Activated naive CD8-positive, alpha-beta T cell treated with anti-CD3 and anti-CD28 coated beads, Interleukin-2, amount 10 ng/mL, durations not matched to agents 7 days and 5 days (primary cell): ENCODE data around the gene TKTL1. TPM values are rescaled to one million over a fixed set of nuclear protein-coding genes. Genes with fewer than 3 reads are reported as not detected.
"Not testable (repeated sequence)": the region's sequence is repeated elsewhere in the genome, so short reads cannot be mapped to it uniquely, and the experiment has no call there.

ENCODE experiments used
- ATAC-seq: fragments of 150-1000 bp; cut with Tn5 transposase; one replicate; pipeline ENCODE4 v1.10.0; 2021; ENCODE audit warnings: low read depth, moderate library complexity
- POLR2A ChIA-PET: fragments of 350-600 bp; sonication (Branson Sonifier 250); formaldehyde crosslinking; loops from one replicate; lab custom pipeline; 2021; ENCODE audit warnings: antibody characterized with exemption; lab: Charles Lee
- DNase-seq: peaks from one replicate; pipeline ENCODE4 v3.0.0; 2021
- H3K27ac Mint-ChIP-seq: one replicate; pipeline ENCODE4 v1.8.0; 2022; ENCODE audit warnings: mild to moderate bottlenecking, mixed read lengths
- H3K27me3 Mint-ChIP-seq: one replicate; pipeline ENCODE4 v1.8.0; 2022; ENCODE audit warnings: mild to moderate bottlenecking, moderate library complexity, mixed read lengths
- H3K36me3 Mint-ChIP-seq: one replicate; pipeline ENCODE4 v1.8.0; 2021; ENCODE audit warnings: mild to moderate bottlenecking, mixed read lengths
- H3K4me1 Mint-ChIP-seq: one replicate; pipeline ENCODE4 v1.8.0; 2021; ENCODE audit warnings: mixed read lengths
- H3K4me3 Mint-ChIP-seq: one replicate; pipeline ENCODE4 v1.8.0; 2022; ENCODE audit warnings: mild to moderate bottlenecking, moderate library complexity, mixed read lengths
- H3K9me3 Mint-ChIP-seq: one replicate; pipeline ENCODE4 v1.8.0; 2021; ENCODE audit warnings: mixed read lengths
- total RNA-seq, 2 experiments: library from RNA; stranded (reverse); gene quantifications; one replicate each; pipeline ENCODE4 v1.2.3, GENCODE V29; 2021

TKTL1 gene
- total RNA-seq: 1 to 10 TPM in 1 of 2 experiments, under 1 TPM in 1; 0.31 to 1.2 TPM

- POLR2A ChIA-PET: no interaction called here
- H3K9me3 Mint-ChIP-seq: no peaks in the 10 kb centered on the region
- H3K27ac Mint-ChIP-seq: no peak within 1 kb of the TSS
- DNase-seq (no peak), ATAC-seq (no peak)
- H3K4me1 Mint-ChIP-seq: no peaks in the 10 kb centered on the region
- peaks cover 1% of the 10 kb centered on the region for H3K27me3 Mint-ChIP-seq
- H3K36me3 Mint-ChIP-seq: no peaks in the 10 kb centered on the region
- no peak within 1 kb of the TSS for H3K4me3 Mint-ChIP-seq
These were observed at the start of gene TKTL1 for GRCh38 chrX:154295664-154296310. Gene TKTL1, plus strand, starts transcription at chrX:154295795. Its CDS starts 65 bp downstream, at chrX:154295860.

- H3K4me3 Mint-ChIP-seq, H3K27me3 Mint-ChIP-seq, H3K4me1 Mint-ChIP-seq, H3K36me3 Mint-ChIP-seq, POLR2A ChIA-PET, H3K27ac Mint-ChIP-seq, DNase-seq, H3K9me3 Mint-ChIP-seq: not testable (repeated sequence)
- ATAC-seq: peak; percentile 99
These were observed 48.1 kb upstream of the TKTL1 start for GRCh38 chrX:154247377-154248045.

GRCh38 chrX:154248076-154248475 is 47.5 kb upstream of the TKTL1 start:
- ATAC-seq, H3K36me3 Mint-ChIP-seq, H3K27me3 Mint-ChIP-seq, H3K27ac Mint-ChIP-seq, POLR2A ChIA-PET, H3K9me3 Mint-ChIP-seq, H3K4me3 Mint-ChIP-seq, H3K4me1 Mint-ChIP-seq, DNase-seq: not testable (repeated sequence)

GRCh38 chrX:154257282-154257681 is 38.3 kb upstream of the TKTL1 start, which contains the start of gene OPN1MW3:
Gene OPN1MW3, plus strand, starts transcription at chrX:154257582. Its CDS starts 38 bp downstream, at chrX:154257620.
- H3K27me3 Mint-ChIP-seq, H3K27ac Mint-ChIP-seq, ATAC-seq, DNase-seq, H3K36me3 Mint-ChIP-seq, POLR2A ChIA-PET, H3K9me3 Mint-ChIP-seq, H3K4me3 Mint-ChIP-seq, H3K4me1 Mint-ChIP-seq: not testable (repeated sequence)

- H3K27ac Mint-ChIP-seq, H3K27me3 Mint-ChIP-seq, H3K36me3 Mint-ChIP-seq, H3K9me3 Mint-ChIP-seq, DNase-seq, H3K4me1 Mint-ChIP-seq, ATAC-seq, H3K4me3 Mint-ChIP-seq, POLR2A ChIA-PET: not testable (repeated sequence)
These were observed 36.9 kb upstream of the TKTL1 start for GRCh38 chrX:154258711-154259110.

- POLR2A ChIA-PET, H3K27ac Mint-ChIP-seq, H3K27me3 Mint-ChIP-seq, H3K4me1 Mint-ChIP-seq, ATAC-seq, H3K36me3 Mint-ChIP-seq, DNase-seq, H3K9me3 Mint-ChIP-seq, H3K4me3 Mint-ChIP-seq: not testable (repeated sequence)
These were observed 32.5 kb upstream of the TKTL1 start for GRCh38 chrX:154263072-154263471.

- ATAC-seq, H3K9me3 Mint-ChIP-seq, H3K36me3 Mint-ChIP-seq, DNase-seq, H3K27ac Mint-ChIP-seq, H3K4me1 Mint-ChIP-seq, H3K27me3 Mint-ChIP-seq, POLR2A ChIA-PET, H3K4me3 Mint-ChIP-seq: not testable (repeated sequence)
These were observed 26.4 kb upstream of the TKTL1 start for GRCh38 chrX:154269245-154269644.

GRCh38 chrX:154284489-154285338 is 10.9 kb upstream of the TKTL1 start:
- H3K36me3 Mint-ChIP-seq, H3K9me3 Mint-ChIP-seq, H3K27ac Mint-ChIP-seq, POLR2A ChIA-PET, H3K27me3 Mint-ChIP-seq, DNase-seq, H3K4me1 Mint-ChIP-seq, H3K4me3 Mint-ChIP-seq: not testable (repeated sequence)
- ATAC-seq: peak; percentile 99

DNA sequence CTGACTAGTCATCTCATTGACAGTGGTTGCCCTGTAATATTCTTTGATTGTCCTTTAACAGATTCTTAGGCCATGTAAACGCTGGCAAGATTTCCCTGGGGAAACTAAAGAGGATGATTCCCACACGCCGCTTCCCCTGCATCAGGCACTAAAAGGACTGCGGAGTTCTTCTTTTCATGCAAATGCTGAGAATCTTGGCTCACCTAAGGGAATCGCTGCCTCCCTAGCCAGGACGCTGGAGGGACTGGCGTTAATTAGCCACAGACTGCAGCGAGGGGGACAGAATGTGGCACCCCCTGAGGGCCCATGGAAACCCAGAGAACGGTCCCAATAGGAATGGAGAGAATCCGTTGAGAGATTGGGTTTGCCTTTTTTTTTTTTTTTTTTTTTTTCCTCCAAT is 9.2 kb upstream of the TKTL1 start:
- H3K4me3 Mint-ChIP-seq, H3K9me3 Mint-ChIP-seq, DNase-seq, ATAC-seq, H3K36me3 Mint-ChIP-seq, POLR2A ChIA-PET, H3K27ac Mint-ChIP-seq, H3K27me3 Mint-ChIP-seq, H3K4me1 Mint-ChIP-seq: not testable (repeated sequence)

- no peaks in the 10 kb centered on the region for H3K4me1 Mint-ChIP-seq
- POLR2A ChIA-PET: no interaction called here
- H3K9me3 Mint-ChIP-seq: no peaks in the 10 kb centered on the region
- no peak for ATAC-seq
- H3K36me3 Mint-ChIP-seq: no peaks in the 10 kb centered on the region
- no peak within 1 kb of the TSS for H3K4me3 Mint-ChIP-seq
- DNase-seq: no peak
- H3K27me3 Mint-ChIP-seq: no peaks in the 10 kb centered on the region
- H3K27ac Mint-ChIP-seq: no peak within 1 kb of the TSS
These were observed 612 bp upstream of the TKTL1 start, which contains the start of gene TEX28 for GRCh38 chrX:154294791-154295574. Gene TEX28, minus strand, starts transcription at chrX:154295124. Its CDS starts 3,007 bp downstream, at chrX:154292117.

DNA sequence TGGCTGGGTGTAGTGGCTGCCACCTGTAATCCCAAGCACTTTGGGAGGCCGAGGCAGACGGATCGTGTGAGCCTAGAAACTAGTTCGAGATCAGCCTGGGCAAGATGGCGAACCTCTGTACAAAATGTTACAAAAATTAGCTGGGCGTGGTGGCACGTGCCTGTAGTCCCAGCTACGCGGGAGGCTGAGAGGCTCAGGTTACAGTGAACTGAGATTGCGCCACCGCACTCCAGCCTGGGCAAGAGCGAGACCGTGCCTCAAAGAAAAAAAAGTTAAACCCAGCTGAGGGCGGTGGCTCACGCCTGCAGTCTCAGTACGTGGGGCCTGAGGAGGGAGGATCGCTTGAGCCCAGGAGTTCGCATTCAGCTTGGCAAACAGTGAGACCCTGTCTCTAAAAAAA is 1.1 kb downstream of the TKTL1 start:
- H3K36me3 Mint-ChIP-seq: no peaks in the 10 kb centered on the region
- no peak overlapping the region for H3K27ac Mint-ChIP-seq
- H3K9me3 Mint-ChIP-seq: no peaks in the 10 kb centered on the region
- no peak overlapping the region for H3K4me3 Mint-ChIP-seq
- no peak for ATAC-seq
- H3K27me3 Mint-ChIP-seq: peaks cover 1% of the 10 kb centered on the region
- no peaks in the 10 kb centered on the region for H3K4me1 Mint-ChIP-seq
- POLR2A ChIA-PET: no interaction called here
- DNase-seq: no peak

- H3K27ac Mint-ChIP-seq: no peak overlapping the region
- H3K9me3 Mint-ChIP-seq: no peaks in the 10 kb centered on the region
- no peak for ATAC-seq
- H3K4me1 Mint-ChIP-seq: no peaks in the 10 kb centered on the region
- H3K27me3 Mint-ChIP-seq: peaks cover 1% of the 10 kb centered on the region
- no peak overlapping the region for H3K4me3 Mint-ChIP-seq
- no peaks in the 10 kb centered on the region for H3K36me3 Mint-ChIP-seq
- POLR2A ChIA-PET: no interaction called here
- DNase-seq: no peak
These were observed 2.7 kb downstream of the TKTL1 start for GRCh38 chrX:154298312-154298711.

DNA sequence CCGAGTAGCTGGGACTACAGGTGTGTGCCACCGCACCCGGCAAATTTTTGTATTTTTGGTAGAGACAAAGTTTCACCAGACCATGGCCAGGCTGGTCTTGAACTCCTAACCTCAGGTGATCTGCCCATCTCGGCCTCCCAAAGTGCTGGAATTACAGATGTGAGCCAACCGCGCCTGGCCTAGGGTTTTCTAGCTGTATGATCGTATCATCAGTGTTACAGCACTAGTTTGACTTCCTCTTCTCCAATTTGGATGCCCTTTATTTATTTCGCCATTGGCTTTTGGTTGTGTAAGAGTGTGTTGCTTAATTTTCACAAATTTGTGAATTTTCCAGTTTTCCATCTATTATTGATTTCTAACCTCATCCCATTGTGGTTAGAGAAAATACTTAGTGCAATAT is 5.2 kb downstream of the TKTL1 start:
- DNase-seq (no peak), ATAC-seq (no peak)
- Mint-ChIP-seq H3K36me3 (no peaks in the 10 kb centered on the region), H3K27me3 (peaks cover 1% of the 10 kb centered on the region), H3K4me1 (no peaks in the 10 kb centered on the region), H3K27ac (no peak overlapping the region), H3K4me3 (no peak overlapping the region), H3K9me3 (no peaks in the 10 kb centered on the region)
- POLR2A ChIA-PET: no interaction called here
